ENCODE measurements around the gene NRBF2. TPM values are rescaled to one million over a fixed set of nuclear protein-coding genes. Genes with fewer than 3 reads are reported as not detected.

NRBF2 gene
- total and polyA plus RNA-seq, 4 donors = 13.7 to 31.8 (median 22.3) TPM

DNA sequence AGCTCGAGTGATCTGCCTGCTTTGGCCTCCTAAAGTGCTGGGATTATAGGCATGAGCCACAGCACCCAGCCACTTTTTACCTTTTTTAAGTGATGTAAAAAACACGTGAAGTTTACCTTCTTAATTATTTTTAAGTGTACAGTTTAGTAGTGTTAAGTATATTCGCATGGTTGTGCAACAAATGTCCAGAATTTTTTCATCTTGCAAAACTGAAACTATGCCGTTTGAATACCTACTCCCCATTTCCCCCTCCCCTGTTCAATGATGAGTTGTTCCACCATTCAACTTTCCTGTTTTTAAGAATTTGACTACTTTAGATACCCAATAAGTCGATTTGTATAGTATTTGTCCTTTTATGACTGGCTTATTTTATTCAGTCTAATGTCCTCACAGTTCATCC is 10.9 kb downstream of the NRBF2 start:
- DNase-seq (ENCODE audit: low spot score) = no peak
- TF ChIP-seq RAD21 (IDR thresholded peaks at IDR 0.05) (no peak), HNF4G (IDR thresholded peaks at IDR 0.05) (no peak), RXRA (IDR thresholded peaks at IDR 0.05) (no peak), YY1 (IDR thresholded peaks at IDR 0.05) (no peak), TAF1 (conservative IDR thresholded peaks at IDR 0.05) (no peak), HNF4A (conservative IDR thresholded peaks at IDR 0.05) (no peak), EGR1 (IDR thresholded peaks at IDR 0.05; ENCODE audit: low read depth in 2 of 2) (no peak), JUND (IDR thresholded peaks at IDR 0.05) (no peak), NR2F2 (IDR thresholded peaks at IDR 0.05) (no peak), SP1 (IDR thresholded peaks at IDR 0.05) (no peak), GABPA (IDR thresholded peaks at IDR 0.05 in 1 of 2, conservative IDR thresholded peaks at IDR 0.05 in 1 of 2) (no peak), FOXA1 (IDR thresholded peaks at IDR 0.05) (no peak), FOXA2 (IDR thresholded peaks at IDR 0.05) (no peak)
- TF ChIP-seq, protein P1, sequence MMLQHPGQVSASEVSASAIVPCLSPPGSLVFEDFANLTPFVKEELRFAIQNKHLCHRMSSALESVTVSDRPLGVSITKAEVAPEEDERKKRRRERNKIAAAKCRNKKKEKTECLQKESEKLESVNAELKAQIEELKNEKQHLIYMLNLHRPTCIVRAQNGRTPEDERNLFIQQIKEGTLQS (IDR thresholded peaks at IDR 0.05) = no peak
- TF ChIP-seq, protein P2, sequence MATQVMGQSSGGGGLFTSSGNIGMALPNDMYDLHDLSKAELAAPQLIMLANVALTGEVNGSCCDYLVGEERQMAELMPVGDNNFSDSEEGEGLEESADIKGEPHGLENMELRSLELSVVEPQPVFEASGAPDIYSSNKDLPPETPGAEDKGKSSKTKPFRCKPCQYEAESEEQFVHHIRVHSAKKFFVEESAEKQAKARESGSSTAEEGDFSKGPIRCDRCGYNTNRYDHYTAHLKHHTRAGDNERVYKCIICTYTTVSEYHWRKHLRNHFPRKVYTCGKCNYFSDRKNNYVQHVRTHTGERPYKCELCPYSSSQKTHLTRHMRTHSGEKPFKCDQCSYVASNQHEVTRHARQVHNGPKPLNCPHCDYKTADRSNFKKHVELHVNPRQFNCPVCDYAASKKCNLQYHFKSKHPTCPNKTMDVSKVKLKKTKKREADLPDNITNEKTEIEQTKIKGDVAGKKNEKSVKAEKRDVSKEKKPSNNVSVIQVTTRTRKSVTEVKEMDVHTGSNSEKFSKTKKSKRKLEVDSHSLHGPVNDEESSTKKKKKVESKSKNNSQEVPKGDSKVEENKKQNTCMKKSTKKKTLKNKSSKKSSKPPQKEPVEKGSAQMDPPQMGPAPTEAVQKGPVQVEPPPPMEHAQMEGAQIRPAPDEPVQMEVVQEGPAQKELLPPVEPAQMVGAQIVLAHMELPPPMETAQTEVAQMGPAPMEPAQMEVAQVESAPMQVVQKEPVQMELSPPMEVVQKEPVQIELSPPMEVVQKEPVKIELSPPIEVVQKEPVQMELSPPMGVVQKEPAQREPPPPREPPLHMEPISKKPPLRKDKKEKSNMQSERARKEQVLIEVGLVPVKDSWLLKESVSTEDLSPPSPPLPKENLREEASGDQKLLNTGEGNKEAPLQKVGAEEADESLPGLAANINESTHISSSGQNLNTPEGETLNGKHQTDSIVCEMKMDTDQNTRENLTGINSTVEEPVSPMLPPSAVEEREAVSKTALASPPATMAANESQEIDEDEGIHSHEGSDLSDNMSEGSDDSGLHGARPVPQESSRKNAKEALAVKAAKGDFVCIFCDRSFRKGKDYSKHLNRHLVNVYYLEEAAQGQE (IDR thresholded peaks at IDR 0.05) = no peak
- TF ChIP-seq, protein P3, sequence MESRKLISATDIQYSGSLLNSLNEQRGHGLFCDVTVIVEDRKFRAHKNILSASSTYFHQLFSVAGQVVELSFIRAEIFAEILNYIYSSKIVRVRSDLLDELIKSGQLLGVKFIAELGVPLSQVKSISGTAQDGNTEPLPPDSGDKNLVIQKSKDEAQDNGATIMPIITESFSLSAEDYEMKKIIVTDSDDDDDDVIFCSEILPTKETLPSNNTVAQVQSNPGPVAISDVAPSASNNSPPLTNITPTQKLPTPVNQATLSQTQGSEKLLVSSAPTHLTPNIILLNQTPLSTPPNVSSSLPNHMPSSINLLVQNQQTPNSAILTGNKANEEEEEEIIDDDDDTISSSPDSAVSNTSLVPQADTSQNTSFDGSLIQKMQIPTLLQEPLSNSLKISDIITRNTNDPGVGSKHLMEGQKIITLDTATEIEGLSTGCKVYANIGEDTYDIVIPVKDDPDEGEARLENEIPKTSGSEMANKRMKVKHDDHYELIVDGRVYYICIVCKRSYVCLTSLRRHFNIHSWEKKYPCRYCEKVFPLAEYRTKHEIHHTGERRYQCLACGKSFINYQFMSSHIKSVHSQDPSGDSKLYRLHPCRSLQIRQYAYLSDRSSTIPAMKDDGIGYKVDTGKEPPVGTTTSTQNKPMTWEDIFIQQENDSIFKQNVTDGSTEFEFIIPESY (IDR thresholded peaks at IDR 0.05) = no peak
- TF ChIP-seq, protein P4, sequence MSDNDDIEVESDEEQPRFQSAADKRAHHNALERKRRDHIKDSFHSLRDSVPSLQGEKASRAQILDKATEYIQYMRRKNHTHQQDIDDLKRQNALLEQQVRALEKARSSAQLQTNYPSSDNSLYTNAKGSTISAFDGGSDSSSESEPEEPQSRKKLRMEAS (IDR thresholded peaks at IDR 0.05) = no peak
- TF ChIP-seq, protein P5, sequence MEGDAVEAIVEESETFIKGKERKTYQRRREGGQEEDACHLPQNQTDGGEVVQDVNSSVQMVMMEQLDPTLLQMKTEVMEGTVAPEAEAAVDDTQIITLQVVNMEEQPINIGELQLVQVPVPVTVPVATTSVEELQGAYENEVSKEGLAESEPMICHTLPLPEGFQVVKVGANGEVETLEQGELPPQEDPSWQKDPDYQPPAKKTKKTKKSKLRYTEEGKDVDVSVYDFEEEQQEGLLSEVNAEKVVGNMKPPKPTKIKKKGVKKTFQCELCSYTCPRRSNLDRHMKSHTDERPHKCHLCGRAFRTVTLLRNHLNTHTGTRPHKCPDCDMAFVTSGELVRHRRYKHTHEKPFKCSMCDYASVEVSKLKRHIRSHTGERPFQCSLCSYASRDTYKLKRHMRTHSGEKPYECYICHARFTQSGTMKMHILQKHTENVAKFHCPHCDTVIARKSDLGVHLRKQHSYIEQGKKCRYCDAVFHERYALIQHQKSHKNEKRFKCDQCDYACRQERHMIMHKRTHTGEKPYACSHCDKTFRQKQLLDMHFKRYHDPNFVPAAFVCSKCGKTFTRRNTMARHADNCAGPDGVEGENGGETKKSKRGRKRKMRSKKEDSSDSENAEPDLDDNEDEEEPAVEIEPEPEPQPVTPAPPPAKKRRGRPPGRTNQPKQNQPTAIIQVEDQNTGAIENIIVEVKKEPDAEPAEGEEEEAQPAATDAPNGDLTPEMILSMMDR (IDR thresholded peaks at IDR 0.05; ENCODE audit: low read depth, low read length, missing input control) = no peak
- H3K27ac ChIP-seq (ENCODE audit: low read depth in 1 of 2, low read length in 2 of 2) = no peak overlapping the region
- no peaks in the 10 kb centered on the region for H3K27me3 ChIP-seq (ENCODE audit: control insufficient read depth in 4 of 4, insufficient read depth in 4 of 4, low read length in 3 of 4)
- H3K9ac ChIP-seq (ENCODE audit: low read depth in 1 of 2, low read length in 2 of 2) = no peak overlapping the region
- peaks cover 0 to 8% (median 5%) of the 10 kb centered on the region in 4 donors for H3K4me1 ChIP-seq (ENCODE audit: control insufficient read depth in 4 of 4, insufficient read depth in 4 of 4, low read length in 3 of 4)
- H3K9me3 ChIP-seq (ENCODE audit: control insufficient read depth in 4 of 4, low read length in 3 of 4) = no peaks in the 10 kb centered on the region
- WGBS = 72% methylated on average over 5 of the region's 5 CpGs
- H3K4me3 ChIP-seq (ENCODE audit: low read depth in 1 of 3, low read length in 3 of 3) = no peak overlapping the region
- peaks cover 0 to 3% (median 3%) of the 10 kb centered on the region in 4 donors for H3K36me3 ChIP-seq (ENCODE audit: control insufficient read depth in 4 of 4, insufficient read depth in 3 of 4, low read depth in 1 of 4, low read length in 3 of 4)

Data from liver (tissue), 9 donors.